LNCaP clone FGC (cell line): ENCODE data around the gene GSTT2.
"Not testable (repeated sequence)": the region's sequence is repeated elsewhere in the genome, so short reads cannot be mapped to it uniquely, and the experiment has no call there.

Source experiments
- DNase-seq: peaks from one replicate; pipeline ENCODE4 v3.0.0-alpha.2; 2011; ENCODE audit warnings: low read depth
- H3K4me3 ChIP-seq: 2 replicates; pipeline ENCODE4 v1.5.1; 2011; ENCODE audit warnings: mild to moderate bottlenecking, low read depth, low read length, control low read depth
- TF ChIP-seq, protein P1 (sequence below): IDR thresholded peaks from 2 replicates; pipeline ENCODE4 v1.5.1; 2012; ENCODE audit warnings: mild to moderate bottlenecking; ENCODE audit not compliant: control insufficient read depth, insufficient read depth; ENCODE audit errors: extremely low read depth

GSTT2 gene

DNA sequence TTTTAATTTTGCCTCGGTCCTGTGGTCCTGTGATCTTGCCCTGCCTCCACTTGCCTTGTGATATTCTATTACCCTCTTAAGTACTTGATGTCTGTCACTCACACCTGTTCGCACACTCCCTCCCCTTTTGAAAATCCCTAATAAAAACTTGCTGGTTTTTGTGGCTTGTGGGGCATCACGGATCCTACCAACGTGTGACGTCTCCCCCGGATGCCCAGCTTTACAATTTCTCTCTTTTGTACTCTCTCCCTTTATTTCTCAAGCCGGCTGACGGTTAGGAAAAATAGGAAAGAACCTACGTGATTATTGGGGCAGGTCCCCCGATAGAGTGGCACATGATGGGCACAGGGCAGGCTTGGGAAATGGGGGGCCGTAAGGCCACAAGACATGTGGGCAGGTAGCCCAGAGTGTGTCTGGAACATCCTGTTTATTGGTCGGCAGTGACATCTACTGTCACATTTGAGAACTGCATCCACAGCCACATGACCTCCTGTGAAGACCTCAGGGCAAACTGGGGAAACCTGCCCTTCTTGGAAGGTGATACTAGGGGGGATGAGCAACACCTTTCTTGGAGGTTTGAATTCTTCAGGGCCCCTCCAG, 23.5 kb upstream of the GSTT2 start:
- TF ChIP-seq, protein P1, sequence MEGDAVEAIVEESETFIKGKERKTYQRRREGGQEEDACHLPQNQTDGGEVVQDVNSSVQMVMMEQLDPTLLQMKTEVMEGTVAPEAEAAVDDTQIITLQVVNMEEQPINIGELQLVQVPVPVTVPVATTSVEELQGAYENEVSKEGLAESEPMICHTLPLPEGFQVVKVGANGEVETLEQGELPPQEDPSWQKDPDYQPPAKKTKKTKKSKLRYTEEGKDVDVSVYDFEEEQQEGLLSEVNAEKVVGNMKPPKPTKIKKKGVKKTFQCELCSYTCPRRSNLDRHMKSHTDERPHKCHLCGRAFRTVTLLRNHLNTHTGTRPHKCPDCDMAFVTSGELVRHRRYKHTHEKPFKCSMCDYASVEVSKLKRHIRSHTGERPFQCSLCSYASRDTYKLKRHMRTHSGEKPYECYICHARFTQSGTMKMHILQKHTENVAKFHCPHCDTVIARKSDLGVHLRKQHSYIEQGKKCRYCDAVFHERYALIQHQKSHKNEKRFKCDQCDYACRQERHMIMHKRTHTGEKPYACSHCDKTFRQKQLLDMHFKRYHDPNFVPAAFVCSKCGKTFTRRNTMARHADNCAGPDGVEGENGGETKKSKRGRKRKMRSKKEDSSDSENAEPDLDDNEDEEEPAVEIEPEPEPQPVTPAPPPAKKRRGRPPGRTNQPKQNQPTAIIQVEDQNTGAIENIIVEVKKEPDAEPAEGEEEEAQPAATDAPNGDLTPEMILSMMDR: peak; percentile 84
- H3K4me3 ChIP-seq: not testable (repeated sequence)
- DNase-seq: peak; percentile 26

DNA sequence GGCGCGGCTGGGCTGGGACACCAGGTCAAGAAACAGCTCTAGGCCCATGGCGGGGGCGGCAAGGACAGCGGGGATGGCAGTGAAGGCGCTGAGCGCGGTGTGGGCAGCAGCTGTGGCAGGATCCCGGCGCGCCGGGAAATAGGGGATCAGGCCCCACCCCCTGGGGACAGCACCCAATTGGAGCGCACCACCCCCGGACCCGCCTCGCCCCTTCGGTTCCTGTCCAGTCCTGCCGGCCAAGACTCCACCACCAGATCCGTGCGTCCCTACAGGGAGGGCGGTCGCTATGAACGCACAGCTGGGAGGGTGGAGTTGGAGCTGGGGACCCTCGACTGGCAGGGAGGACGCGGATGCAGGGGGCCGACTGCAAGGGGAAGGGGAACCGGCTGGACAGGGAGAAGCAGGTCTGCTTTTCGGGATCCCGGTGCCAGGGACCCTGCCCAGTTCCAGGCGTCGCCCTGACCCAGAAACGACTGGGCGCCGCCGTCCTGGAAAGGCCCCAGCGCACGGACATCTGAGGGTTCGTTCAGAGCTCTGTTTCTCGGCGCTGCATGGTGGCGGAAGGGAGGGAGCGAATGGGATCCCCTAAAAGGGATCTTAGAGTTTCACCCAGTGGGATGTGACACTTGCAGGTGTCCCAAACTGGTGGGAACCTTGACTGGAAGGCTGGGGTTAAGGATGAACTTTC, 18.7 kb upstream of the GSTT2 start, which contains the start of gene GSTT2B:
Gene GSTT2B, minus strand, starts transcription at position 112 of the 688 bp plus-strand sequence. Its CDS starts 64 bp downstream, at position 48.
- not testable (repeated sequence) for DNase-seq
- H3K4me3 ChIP-seq: peak within 1 kb of the TSS; percentile 36

DNA sequence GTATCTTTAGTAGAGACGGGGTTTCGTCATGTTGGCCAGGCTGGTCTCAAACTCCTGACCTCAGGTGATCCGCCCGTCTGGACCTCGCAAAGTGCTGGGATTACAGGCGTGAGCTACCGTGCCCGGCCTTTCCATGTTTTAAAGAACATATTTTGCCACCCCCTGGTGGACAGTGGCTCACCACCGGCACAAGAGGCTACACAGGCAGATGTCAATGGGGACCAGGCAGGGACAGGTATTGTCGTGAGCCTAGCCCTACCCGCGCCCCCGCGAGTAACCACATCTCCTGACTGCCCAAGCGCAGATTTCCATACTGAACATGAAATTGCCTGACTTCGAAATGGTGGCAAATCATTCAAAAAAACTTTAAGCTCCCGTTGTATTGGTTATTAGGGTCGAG, 13.8 kb upstream of the GSTT2 start:
- DNase-seq, H3K4me3 ChIP-seq: not testable (repeated sequence)

DNA sequence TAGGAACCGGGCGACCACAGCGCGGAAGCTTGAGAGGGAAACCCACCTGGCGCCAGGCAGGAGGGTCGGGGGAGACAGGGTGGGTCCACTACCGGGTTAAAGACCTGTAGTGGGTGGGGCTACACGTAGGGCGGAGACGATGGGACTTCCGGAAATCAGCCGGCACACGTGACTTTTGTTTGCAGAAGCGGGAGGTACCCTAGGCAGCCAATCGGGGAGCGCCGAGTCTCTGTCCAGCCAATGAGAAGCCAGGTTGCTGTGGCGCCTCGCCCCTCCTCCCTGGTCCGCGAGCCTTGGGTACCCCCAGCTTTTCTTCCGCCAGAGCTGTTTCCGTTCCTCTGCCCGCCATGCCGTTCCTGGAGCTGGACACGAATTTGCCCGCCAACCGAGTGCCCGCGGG, 13.4 kb upstream of the GSTT2 start, which contains the start of gene DDTL:
Gene DDTL, plus strand, starts transcription at position 321 of the 400 bp plus-strand sequence. Its CDS starts 27 bp downstream, at position 348.
- not testable (repeated sequence) for DNase-seq, H3K4me3 ChIP-seq

DNA sequence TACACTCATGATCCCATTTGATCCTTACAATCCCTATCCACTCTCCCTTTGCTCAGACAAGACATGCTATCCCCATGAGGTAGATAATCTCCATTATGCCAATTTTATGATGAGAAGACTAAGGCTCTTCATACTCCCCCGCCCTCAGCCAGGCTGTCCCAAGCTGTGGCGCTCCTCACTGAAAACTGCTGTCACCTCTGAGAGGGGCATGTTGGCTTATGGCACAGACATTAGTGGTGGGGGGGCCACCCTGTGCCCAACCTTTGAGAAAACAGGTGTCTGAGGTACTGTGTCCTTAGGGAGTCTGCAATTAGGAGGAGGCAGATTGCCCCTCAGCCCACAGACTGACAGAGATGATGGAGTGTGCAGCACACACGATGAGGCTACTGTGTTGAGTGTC, 10.9 kb upstream of the GSTT2 start:
- H3K4me3 ChIP-seq: no peak overlapping the region
- TF ChIP-seq, protein P1: no peak
- DNase-seq: no peak

DNA sequence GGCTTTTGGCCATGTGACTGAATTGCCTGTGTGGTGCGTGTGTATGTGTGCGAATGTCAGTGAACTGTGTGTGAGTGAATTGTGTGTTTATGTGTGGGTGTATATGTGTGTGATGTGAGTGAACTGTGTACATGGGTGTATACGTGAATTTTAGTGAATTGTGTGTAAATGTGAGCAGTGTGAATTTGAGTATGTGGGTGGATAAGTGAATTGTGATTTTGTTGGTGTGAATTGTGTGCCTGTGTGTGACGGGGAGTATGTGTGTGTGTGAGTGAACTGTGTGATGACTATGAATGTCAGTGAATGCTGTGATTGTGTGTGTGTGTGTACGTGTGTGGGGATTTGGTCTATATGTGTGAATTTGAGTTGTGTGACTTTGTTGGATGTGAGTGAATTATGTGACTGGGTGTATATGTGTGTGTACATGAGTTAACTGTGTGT, 9.7 kb upstream of the GSTT2 start:
- no peak overlapping the region for H3K4me3 ChIP-seq
- TF ChIP-seq, protein P1: no peak
- no peak for DNase-seq

DNA sequence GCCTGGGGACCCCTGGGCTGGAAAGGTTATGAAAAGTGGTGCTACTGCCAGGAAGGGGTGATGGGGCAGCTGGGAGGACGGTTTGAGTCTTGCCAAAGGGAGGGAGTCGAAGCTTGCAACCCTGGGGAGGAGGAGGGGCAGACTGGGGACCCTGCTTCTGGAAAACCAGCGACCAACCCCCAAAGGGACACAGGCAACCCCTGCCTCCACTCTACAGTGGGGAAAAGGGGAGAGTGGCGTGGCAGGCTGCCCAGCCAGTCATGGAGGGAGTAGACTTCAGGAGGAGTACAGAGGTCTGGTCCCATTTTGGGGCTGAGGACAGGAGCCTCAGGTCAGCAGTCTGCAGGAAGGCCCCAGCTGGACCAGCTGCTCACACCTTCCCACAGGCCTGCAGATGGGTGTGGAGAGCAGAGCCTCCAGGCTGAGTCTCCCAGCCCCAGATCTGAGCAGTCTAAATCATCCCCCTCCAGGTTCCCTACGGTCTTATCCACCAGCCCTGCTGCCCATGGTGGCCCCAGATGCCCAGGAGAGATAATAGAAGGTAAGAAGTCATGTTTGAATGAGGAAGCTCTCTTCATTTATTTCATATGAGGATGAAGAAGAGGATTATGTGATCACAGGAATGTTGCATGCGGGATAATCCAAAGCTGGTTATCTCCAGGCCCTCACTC, 9.0 kb upstream of the GSTT2 start:
- DNase-seq: no peak
- TF ChIP-seq, protein P1: no peak
- no peak overlapping the region for H3K4me3 ChIP-seq

DNA sequence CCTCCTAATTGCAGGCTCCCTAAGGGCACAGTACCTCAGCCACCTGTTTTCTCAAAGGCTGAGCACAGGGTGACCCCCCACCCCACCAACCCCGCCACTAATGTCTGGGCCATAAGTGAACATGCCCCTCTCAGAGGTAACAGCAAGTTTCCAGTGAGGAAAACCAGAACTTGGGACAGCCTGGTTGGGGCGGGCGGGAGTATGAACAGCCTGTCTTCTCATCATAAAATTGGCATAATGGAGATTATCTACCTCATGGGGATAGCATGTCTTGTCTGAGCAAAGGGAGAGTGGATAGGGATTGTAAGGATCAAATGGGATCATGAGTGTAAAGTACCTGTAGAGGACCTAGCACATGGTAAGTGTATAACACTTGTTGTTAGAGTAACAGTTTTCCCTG, 8.0 kb upstream of the GSTT2 start:
- not testable (repeated sequence) for H3K4me3 ChIP-seq

DNA sequence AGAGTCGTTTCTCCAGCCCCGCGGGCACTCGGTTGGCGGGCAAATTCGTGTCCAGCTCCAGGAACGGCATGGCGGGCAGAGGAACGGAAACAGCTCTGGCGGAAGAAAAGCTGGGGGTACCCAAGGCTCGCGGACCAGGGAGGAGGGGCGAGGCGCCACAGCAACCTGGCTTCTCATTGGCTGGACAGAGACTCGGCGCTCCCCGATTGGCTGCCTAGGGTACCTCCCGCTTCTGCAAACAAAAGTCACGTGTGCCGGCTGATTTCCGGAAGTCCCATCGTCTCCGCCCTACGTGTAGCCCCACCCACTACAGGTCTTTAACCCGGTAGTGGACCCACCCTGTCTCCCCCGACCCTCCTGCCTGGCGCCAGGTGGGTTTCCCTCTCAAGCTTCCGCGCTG, 5.6 kb upstream of the GSTT2 start, which contains the start of gene DDT:
Gene DDT, minus strand, starts transcription at position 97 of the 400 bp plus-strand sequence. Its CDS starts 27 bp downstream, at position 70.
- not testable (repeated sequence) for H3K4me3 ChIP-seq, DNase-seq

More for the DNA sequence above, 8.0 kb upstream of the GSTT2 start:
- DNase-seq: not testable (repeated sequence)

DNA sequence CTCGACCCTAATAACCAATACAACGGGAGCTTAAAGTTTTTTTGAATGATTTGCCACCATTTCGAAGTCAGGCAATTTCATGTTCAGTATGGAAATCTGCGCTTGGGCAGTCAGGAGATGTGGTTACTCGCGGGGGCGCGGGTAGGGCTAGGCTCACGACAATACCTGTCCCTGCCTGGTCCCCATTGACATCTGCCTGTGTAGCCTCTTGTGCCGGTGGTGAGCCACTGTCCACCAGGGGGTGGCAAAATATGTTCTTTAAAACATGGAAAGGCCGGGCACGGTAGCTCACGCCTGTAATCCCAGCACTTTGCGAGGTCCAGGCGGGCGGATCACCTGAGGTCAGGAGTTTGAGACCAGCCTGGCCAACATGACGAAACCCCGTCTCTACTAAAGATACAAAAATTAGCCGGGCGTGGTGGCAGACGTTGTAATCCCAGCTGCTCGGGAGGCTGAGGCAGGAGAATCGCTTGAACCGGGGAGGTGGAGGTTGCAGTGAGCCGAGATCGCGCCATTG, 5.0 kb upstream of the GSTT2 start:
- not testable (repeated sequence) for H3K4me3 ChIP-seq, DNase-seq

DNA sequence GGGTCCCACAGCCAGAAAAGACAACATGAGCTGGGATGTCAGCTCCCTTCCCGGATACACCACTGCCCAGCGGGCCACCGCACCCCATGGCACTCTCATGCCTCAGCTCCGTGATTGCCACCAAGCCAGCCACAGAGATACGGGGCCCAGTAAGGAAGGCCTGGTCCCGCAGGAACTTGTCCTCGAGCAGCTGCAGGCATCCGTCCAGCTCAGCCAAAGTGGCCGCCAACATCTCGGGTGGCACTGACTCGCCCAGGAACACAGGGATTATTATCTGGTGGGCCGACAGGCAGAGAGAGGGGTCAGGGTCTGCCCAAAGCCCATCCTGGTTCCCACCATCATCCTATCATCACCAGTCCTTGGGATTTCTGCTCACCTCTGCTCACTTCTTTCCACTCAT, 2.6 kb upstream of the GSTT2 start:
- DNase-seq, H3K4me3 ChIP-seq: not testable (repeated sequence)

DNA sequence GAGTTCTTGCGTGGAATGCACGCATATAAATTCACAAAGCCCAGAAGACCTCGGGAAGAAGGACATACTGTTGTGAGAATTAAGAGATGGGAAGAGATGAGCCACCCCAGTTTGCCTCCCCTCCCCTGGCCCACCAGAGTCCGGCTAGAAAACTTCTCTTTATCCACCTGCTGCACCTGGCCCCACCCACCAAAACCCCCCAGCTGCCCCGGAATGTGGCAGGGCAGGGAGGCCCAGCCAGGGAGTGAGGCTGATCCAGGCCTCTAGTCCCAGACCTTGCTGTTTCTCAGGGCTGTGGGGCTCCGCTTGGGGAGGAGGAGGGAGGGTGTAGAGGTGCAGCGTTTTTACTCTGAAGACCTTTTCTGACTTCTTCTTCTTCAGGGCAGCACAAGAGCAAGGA, 633 bp downstream of the GSTT2 start:
- not testable (repeated sequence) for DNase-seq, H3K4me3 ChIP-seq
